Measurements from ENCODE around the gene CCDC33.

Gene CCDC33

DNA sequence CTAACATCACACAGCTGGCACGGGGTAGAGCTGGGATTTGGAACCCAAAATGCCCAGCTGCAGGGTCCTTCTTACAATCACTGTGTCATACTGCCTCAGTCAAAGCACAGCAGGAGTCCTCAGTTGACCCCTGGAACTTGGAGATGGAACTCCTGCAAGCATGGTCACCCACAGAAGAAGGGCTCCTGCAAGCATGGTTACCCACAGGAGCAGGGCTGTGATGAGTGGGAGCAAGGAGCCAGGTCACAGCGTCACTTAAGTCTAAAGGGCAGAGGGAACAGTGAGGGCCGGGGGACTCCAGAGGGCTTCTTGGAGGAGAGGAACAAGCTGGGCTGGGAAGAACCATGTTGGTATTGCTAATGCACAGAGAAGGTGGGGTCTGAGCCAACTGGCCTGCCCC, 24.9 kb downstream of the CCDC33 start:
- DNase-seq: no peak

DNA sequence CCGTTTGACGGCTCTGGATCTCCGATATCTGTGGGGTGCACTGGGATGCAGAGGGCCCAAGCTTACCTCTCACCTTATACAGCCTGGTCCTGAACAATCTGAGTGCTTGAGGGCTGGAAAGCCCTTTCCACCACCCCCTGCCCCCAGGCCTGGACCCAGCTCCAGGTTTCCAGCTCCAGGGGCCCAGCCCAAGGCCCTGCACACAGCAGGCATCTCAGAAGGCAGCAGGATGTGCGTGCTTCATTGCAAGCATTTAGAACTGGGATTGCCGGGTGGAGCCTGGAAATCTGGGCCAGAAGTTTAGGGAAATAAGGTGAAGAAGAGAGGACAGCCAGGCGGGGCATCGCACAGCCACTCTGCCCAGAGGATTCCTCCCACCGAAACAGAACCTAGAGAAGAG, 25.6 kb downstream of the CCDC33 start:
- no peak for DNase-seq

DNA sequence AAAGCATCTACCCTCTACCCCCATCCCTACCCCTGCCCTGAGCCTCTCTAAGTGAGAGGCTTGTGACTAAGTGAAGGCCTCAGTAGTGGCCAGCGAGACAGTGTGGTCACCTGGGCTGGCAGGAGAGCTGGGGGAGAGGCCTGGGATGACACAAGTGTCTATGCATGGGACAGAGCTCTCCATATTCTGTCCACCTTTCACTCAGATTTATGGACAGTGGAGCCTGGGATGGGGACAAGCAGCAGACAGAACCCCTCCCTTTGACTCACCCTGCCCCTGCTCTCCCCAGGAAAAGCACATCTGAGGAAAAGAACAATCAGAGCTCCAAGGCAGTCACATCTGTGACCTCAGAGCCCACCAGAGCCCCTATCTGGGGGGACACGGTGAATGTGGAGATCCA, 26.0 kb downstream of the CCDC33 start:
- DNase-seq: no peak

DNA sequence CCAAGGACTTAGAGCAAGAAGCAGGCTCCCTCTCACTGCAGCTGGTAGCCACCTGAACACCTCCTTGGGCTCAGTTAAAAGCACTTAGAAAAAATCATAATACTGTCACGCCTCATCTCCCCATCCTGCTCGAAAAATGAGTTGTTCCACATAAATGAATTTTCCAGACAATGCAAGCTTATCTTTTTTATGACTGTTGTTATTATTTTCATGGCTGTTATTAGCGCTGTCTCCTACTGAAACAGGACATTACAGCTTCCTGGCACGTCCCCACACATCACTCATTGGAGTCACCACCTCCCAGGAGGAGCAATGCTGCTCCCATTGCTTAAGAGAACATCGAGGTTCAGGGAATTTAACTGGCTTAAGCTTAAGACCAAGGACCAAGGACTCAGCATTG, 26.5 kb downstream of the CCDC33 start:
- no peak for DNase-seq

DNA sequence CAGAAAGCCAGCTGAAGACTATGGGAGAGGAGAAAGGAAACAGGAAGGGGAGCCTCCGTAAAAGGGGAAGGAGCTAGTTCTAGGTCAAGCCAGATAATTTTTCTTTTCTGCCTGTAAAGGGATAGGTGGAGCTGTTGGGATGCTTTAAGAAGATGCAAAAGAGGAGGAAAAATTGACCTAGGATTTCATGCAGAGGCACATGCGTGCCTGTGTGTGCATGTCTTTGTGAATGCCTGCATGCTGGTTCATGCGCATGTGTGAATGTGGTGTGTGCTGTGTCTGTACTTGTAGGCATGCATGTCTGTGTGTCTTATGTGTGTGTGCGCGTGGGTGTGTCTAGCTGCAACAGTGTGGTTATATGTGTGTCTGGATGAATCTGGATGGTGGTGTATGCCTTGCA, 27.3 kb downstream of the CCDC33 start:
- DNase-seq: no peak

DNA sequence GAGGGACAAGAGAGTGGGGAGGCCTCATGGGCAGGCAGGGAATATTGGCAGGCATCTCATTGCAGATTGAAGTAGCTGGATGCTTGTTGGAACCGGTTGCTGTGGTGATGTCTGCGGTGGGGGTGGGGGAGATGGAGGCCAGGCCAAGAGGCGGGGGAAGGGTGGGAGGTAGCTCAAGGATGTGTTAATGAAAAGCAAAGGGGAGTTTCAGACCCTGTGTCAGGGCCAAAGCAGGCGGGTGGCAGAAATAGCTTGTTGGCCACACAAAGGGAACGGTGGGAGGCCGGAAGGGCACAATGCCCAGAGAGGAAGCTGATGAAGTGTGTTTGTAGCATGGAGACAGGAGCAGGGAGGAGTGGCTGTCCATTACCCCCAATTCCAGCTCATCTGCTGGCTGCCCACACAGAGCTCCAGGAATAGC, 28.0 kb downstream of the CCDC33 start:
- no peak for DNase-seq

DNA sequence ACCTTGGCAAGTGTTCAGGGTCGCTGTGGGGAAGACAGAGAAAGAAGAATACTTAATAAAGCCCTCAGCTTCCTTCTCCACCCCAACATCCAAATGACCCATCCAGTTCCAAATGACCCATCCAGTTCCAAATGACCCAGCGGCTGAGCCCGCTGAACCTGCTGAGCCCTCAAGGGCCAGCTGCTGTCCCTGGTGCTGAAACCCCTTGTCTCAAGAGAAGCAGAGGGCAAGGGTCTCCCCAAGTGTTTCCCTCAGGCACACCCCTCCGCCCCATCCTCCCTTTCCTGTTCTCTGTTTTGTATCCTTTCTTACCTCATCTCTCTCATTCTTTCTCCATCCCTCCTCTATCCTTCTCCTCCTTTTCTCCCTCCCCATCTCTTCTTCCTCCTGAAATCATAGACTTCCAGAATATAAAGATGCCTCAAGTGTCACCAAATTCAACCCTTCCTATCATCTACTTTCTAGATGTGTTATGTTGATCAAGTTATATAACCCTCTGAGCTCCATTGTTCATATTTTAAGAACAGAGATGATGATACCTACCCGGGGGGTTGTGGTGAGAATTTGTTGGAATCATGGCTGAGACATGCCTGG, 29.0 kb downstream of the CCDC33 start:
- DNase-seq: no peak

DNA sequence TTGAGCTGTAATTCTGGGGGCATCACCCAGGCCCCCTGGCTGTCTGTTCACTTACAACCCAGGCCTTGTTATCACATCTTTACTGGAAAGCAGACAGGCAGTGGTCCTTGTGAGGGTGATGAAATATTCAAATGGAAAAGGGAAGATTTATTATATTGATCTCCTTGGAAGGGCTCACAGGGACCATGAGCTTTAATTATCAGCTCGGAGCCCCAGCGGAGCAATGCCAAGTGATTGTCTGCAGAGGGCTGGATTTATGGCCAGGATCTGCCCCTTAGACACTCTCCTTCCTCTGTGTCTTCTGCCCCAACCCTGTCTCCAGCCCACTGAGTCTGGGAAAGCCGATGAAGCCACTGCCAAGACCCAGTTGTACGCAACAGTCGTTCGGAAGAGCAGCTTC, 31.9 kb downstream of the CCDC33 start:
- DNase-seq: no peak

DNA sequence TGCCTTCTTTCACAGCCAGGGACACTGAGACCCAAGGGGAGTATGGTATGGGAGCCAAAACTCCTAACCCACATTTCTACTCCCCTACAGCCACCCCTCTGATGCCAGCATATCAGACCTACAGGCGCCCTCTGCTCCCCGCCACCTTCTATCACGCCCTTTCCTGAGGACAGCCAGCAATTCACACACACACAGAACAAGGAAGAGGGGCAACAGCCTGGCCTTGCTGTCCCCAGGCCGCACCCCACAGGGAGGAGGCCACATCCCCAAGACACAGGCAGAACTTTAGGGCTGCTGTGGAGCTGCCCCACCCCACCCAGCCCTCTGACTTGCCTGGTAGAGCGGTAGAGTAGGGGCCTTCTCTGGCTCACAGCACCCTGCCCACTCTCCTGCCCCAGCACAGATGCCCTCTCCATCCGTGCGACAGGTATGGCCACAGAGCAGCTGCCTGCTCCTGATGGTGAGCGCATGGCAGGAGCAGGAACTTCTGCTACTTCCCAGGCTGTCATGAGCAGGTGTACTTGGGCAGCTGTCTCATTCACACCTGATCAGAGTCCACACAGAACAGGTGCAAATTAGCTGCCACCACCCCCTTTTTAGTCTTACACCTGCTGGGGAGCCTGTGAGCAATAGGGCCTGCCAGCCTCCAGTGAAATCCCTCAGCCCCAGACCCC, 33.4 kb downstream of the CCDC33 start:
- DNase-seq: no peak

DNA sequence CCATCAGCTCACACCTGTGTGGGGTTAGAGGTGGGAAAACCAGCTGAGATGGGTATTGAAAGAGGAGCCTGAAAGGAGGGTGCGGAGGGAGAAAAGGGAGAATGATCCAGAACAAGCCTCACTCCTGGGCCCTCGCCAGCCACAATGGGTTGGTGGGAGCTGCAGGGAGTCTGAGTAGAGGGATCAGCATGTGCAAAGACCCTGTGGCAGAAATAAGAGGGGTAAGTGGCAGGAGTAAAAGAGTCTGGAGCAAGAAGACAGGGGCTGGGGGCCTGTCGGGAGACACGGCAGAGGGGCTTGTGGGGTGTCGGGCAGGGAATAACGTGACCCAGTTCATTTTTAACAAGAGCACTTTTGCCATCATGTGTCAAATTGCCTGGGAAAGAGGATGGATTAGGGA, 34.0 kb downstream of the CCDC33 start:
- no peak for DNase-seq

DNA sequence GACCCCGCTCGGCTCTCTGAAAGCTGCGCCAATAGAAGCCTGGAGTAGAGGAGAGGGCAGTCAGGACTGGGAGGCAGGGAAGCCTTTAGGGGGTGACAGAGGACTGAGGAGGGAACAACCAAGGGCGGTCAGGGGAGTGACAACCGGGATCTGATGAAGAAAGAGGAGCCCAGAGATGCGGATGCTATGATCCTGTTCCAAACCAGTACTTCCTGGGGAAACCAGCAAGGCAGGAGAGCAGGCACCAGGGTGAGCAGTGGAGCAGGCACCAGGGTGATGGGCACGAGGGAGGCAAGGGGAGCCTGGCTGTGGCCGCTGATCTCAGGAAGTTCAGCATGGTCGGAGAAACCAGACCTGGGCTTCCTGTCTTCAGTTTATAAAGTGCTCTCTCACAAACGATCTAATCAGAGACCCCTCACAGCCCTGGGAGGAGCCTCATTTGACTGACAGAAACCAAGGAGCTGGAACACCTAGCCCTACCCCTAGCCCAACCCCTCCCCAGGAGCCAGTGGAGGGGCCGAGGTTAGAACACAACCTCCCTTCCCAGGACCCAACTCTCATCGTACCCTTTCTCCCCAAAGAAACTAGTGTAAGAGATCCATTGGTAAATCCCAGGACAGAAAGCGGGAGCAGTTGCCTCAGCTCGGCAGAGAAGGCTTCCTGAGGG, 34.9 kb downstream of the CCDC33 start:
- no peak for DNase-seq

DNA sequence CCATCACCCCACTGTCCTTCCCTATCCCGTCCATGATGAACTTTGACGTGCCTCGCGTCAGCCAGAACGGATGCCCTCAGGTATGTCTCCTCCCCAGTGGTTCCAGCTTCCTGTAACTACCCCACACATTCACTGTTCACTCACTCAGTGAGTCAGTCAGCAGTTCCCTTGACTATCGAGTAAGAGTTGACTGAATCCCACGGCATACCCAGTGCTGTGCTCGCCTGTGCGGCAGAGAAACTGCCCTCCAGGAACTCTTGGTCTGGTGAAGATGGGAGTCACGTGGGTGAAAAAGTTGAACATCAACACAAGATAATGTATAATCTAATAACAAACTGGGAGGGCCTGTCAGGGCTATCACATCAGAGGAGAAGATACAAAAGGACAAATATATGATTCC, 36.7 kb downstream of the CCDC33 start:
- no peak for DNase-seq

DNA sequence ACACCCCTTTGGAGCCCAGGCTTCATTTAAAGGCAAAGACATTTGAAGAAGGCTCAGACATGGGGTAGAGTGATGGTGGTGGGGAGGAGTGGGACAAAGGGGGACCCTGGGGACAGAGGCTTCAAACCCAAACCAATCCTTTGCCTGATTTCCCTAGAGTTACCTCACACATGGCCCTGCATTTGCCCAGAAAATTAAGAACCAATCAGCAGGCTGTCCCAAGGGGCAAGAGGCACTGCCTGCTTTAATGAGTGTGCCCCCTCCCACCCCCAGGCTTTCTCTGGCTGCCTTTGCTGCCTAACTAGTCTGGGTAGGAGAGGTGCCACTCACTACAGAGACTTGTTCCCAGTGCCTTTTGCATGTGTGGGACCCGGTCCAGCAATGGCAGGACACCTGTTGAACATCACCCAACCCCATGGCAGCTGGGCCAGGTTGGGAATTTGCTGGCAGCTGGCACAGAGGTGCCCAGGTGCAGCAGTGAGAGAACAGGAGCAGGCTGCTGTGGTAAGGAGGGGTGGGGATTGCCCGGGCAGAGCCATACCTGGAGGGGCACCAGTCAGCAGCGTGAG, 38.4 kb downstream of the CCDC33 start:
- DNase-seq: no peak

DNA sequence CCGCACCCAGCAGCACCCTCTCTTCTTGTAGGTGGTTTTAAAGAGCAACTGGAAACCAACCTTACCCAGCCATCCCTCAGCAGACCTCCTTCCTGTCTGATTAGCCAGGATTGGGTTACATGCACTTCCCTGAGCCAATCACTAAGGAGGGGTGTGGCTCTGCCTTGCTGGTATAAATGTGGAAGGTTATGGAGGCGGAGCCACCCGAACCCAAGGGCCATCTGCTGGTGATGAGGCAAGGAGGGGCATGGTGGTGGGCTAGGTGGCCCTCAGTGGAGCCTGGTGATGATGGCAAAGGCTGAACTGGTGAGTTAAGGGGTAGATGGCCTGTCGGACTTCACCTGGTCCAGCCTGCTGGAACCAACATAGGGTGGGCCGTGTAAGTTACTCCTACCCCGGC, 39.8 kb downstream of the CCDC33 start:
- DNase-seq: no peak

DNA sequence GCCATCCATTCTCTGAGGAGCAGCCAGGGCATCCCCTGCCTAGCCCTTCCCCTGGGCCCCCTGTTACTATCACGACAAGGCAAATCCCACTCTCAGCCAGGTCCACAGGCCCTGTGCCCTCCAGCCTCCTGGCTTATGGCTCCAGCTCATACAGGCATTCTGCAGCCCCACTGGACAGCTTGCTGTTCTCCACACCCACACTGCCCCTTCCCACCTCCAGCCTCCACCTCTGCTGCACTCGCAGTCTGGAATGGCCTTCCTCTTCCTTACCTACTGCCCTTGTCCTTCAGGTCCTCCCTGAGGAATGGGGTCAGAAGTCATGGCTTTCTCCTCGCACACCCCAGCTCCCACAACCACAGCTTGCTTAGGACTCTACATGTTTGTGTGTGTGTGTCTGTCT, 40.4 kb downstream of the CCDC33 start:
- no peak for DNase-seq

DNA sequence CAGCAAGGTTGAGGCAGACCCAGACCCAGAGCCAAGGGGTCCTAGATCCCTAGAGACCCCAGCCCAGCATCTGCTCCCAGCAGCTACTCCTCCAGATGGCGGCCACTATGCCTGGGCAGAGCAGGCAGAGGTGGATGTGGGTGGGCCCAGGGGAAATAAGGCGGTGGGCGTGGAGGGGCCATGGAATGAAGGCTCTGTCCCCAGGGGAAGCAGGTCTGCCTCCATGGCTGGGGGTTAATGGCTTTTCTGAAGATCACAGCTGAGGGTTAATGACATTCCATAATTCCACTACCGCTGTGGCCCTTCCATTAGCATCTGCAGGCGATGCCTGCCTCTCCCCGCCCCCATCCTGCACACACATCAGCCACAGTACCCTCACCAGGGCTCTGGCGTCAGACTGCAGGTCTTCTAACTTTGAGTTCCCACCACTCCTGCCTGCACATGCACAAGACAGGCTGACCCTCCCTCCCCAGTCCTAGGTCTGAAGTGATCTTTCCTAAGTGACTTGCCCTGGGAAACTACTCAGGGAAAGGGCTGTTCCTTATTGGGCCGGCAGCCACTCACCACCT, 41.2 kb downstream of the CCDC33 start:
- DNase-seq: no peak

DNA sequence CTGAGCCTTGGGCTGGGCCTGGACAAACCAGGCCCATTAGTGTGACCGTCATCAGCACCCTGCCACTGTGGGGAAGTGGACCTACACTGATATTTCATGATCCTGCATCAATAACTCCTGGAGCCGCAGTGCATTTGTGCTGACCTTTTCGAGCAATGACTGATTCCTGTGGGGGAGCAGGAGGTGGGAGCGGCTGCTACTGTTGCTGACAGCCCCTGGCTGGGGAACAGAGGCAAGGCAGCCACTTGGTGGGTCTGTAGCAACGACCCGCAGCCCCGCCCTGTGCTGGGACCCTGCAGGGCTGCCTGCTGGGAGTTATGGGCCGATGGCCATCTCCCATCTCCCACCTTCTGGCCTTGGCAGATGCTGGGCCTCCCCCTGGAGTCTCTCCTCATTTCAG, 42.1 kb downstream of the CCDC33 start:
- DNase-seq: no peak

DNA sequence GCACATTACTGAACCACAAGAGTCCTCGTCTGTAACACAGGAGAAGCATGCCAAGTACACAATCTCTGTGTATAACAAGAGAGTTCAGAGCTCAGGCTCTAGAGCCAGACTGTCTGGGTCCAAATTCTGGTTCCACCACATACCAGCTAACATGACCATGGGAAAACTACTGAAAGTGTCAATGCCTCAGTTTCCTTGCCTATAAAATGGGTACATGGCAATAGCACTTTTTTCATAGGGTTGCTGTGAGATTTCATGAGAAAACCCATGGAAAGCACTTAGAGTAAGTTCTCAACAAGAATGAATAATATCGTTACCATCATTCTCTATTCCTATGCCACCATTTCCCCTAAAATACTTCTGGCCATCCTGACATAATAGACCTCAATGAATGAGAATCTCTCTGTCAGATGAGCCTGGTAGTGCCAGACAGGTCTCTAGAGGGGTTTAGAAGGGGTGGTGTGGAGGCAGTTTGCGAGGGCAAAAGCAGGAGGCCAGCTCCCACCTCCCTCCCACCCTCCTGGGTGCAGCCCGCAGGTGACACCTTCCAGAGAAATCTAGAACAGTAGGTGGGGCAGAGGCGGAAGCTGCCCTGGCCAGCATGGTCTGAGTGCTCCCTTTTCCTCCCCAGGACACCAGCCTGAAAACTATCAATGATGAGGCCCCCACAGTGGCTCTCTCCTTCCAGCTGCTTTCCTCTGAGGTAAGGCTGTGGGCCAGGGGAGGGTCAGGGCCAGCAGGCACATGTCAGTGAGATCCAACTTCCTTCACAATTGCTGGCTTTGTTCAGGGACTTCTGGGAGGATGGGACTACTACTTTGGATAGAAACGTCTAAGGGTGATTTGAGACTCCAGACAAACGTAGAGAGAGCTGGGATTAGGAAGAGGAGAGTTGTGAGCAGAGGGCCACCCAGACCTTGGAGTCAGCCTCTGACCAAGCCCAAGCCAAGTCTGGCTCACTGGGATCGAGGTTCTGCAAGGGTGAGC, 45.3 kb downstream of the CCDC33 start:
- DNase-seq: no peak

DNA sequence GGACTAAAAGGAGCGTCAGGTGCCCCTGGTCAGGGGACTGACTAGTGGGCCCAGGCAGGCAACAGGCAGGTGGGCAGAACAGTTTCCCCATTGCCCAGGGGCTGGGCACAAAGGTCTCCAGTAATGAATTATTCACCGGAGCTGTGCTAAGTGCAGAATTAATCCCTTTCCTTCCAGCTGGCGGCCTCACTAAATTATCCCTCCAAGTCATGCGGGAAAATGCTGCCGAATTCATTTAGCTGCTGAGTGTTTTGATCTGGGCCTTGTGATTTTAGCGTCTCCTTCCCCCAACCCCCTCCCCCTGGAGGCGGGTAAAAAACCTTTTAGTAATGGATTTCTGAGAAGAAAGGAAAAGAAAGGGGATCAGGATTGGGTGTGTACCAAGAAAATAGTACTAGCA, 47.2 kb downstream of the CCDC33 start:
- DNase-seq: no peak

DNA sequence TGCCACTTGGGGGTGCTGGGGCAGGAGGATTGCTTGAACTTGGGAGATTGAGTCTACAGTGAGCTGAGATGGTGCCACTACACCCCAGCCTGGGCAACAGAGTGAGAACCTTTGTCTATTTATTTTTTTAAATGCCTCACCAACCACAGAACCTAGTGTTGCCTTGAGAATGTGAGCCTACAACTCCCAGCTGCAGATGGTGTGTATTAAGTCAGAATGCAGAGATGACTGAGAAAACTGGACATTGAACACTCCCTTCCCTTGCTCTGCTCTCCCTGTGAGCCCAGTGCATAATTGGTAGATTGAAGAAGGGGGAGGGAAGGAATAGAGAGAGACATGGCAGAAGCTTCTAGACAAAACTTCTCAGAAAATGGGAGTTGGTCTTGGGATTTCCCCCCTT, 53.5 kb downstream of the CCDC33 start:
- no peak for DNase-seq

DNA sequence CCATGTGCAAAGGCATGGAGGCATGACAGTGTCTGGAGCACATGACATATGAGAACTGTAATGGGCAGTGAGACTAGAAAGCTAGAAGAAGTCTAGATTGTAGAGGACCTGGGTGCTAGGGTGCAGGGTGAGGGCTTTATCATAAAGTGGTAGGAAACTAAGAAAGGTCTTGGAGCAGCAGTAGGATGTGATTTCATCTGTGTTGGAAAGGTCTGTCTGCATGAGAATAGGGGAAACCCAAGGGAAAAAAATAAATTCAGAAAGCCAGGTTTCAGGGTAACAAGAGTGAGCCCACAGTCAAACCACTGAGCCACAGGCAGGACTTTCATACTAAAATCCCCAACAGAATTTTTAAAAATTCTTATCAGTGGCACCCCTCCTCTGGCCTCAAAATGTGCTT, 54.5 kb downstream of the CCDC33 start:
- no peak for DNase-seq

All from activated effector memory CD4-positive, alpha-beta T cell treated with anti-CD3 and anti-CD28 coated beads, Interleukin-2, amount 50 U/mL, for 16 hours (primary cell).